HEK293T (cell line): ENCODE results near the gene SH3D21.

Experiments used
- ARNT ChIP-seq: fragments of 450-650 bp; IDR thresholded peaks from 2 replicates; pipeline ENCODE4 v1.6.1; 2017; ENCODE audit warnings: mild to moderate bottlenecking
- BHLHE40 ChIP-seq: fragments of 450-650 bp; IDR thresholded peaks from 2 replicates; pipeline ENCODE4 v1.6.1; 2016; ENCODE audit warnings: mild to moderate bottlenecking, moderate library complexity, borderline replicate concordance
- CTBP1 ChIP-seq: fragments of 450-650 bp; IDR thresholded peaks from 2 replicates; pipeline ENCODE4 v1.6.1; 2016; ENCODE audit warnings: borderline replicate concordance
- FOXA1 ChIP-seq: fragments of 450-650 bp; IDR thresholded peaks from 2 replicates; pipeline ENCODE4 v1.6.1; 2016; ENCODE audit warnings: mild to moderate bottlenecking
- FOXK2 ChIP-seq: fragments of 450-650 bp; IDR thresholded peaks from 2 replicates; pipeline ENCODE4 v1.6.1; 2016; ENCODE audit warnings: mild to moderate bottlenecking
- FOXM1 ChIP-seq: fragments of 450-650 bp; IDR thresholded peaks from 2 replicates; pipeline ENCODE4 v1.6.1; 2017; ENCODE audit warnings: mild to moderate bottlenecking, borderline replicate concordance
- HDGF ChIP-seq: fragments of 450-650 bp; IDR thresholded peaks from 2 replicates; pipeline ENCODE4 v1.6.1; 2017; ENCODE audit warnings: antibody characterized with exemption, borderline replicate concordance
- L3MBTL2 ChIP-seq: fragments of 450-650 bp; conservative IDR thresholded peaks from 2 replicates; pipeline ENCODE4 v1.6.1; 2016; ENCODE audit warnings: mild to moderate bottlenecking
- NFRKB ChIP-seq: fragments of 450-650 bp; IDR thresholded peaks from 2 replicates; pipeline ENCODE4 v1.6.1; 2016; ENCODE audit warnings: mild to moderate bottlenecking, moderate library complexity
- PKNOX1 ChIP-seq: fragments of 450-650 bp; IDR thresholded peaks from 2 replicates; pipeline ENCODE4 v1.6.1; 2016
- SP1 ChIP-seq: fragments of 450-650 bp; IDR thresholded peaks from 2 replicates; pipeline ENCODE4 v1.6.1; 2017
- TARDBP ChIP-seq: fragments of 450-650 bp; IDR thresholded peaks from 2 replicates; pipeline ENCODE4 v1.6.1; 2016
- ZNF384 ChIP-seq: fragments of 450-650 bp; IDR thresholded peaks from 2 replicates; pipeline ENCODE4 v1.6.1; 2016

- TF ChIP-seq FOXM1, result no peak
- no peak for TF ChIP-seq SP1
- TF ChIP-seq ARNT, result no peak
- no peak for TF ChIP-seq PKNOX1
- TF ChIP-seq FOXK2, result no peak
- no peak for TF ChIP-seq L3MBTL2
- TF ChIP-seq HDGF, result no peak
- no peak for TF ChIP-seq ZNF384
- no peak for TF ChIP-seq CTBP1
- no peak for TF ChIP-seq TARDBP
- TF ChIP-seq FOXA1, result no peak
- no peak for TF ChIP-seq NFRKB
- TF ChIP-seq BHLHE40, result no peak
These were observed 18.6 kb upstream of the SH3D21 start for GRCh38 chr1:36287595-36287994.
